GM18505 (cell line): ENCODE measurements around the gene UGT1A10.
"Not testable (repeated sequence)": the region's sequence is repeated elsewhere in the genome, so short reads cannot be mapped to it uniquely, and the experiment has no call there.

Experiments
- ATAC-seq: cut with Tn5 transposase; IDR thresholded peaks from one replicate; pipeline ENCODE4 v1.9.1; 2021; ENCODE audit not compliant: unreplicated experiment
- POLR2A ChIP-seq: IDR thresholded peaks from 4 replicates; pipeline ENCODE4 v1.6.1; 2011; ENCODE audit warnings: borderline replicate concordance; ENCODE audit not compliant: insufficient read depth, insufficient read length; ENCODE audit errors: extremely low read depth

The UGT1A10 gene

GRCh38 chr2:233711312-233712008, 75.2 kb downstream of the UGT1A10 start:
- TF ChIP-seq POLR2A, result no peak
- ATAC-seq, result no peak

DNA sequence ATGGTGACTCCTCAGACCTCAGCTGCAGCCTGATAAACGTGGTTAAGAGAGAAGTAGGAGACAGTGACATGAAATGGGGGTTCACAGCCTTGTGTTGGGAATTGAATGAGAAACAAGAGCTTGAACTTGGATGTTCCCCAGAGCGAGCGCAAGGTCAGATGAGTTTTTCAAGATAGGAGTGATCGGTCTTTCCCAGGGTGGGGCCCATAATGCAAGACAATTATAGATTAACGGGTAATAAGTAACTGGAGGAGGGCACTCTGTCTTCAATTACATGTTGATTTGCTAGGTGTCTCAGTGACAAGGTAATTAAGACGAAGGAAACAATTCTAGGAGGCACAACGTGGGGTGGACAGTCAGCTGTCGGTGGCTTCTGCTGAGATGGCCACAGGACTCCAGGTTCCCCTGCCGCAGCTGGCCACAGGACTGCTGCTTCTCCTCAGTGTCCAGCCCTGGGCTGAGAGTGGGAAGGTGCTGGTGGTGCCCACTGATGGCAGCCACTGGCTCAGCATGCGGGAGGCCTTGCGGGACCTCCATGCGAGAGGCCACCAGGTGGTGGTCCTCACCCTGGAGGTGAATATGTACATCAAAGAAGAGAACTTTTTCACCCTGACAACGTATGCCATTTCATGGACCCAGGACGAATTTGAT, 76.5 kb downstream of the UGT1A10 start, which contains the start of gene UGT1A5:
TSS of gene UGT1A5 (plus strand) at position 297 of the 651 bp plus-strand sequence. CDS start at position 382, 85 bp downstream.
- no peak for ATAC-seq
- no peak for TF ChIP-seq POLR2A

GRCh38 chr2:233713262-233713615, 77.0 kb downstream of the UGT1A10 start:
- no peak for TF ChIP-seq POLR2A
- no peak for ATAC-seq

DNA sequence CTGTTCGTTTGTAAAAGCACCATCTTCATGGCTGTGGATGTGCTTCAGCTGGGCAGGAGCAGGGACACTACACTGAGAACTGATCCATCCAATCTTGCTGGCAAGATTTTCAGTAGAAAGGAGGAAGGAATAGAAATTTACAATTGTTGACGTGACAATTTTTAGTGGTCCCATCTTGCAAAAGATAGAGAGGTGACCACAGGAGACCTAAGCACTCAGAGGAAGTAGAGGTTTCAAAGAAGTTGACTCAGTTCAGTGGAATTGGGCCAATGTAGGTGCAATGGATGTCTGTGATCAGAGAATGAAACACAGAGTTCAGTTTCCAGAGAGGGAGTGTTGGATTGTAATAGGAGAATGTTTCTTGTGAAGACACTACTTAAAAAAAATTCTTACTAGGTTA, 77.9 kb downstream of the UGT1A10 start:
- ATAC-seq, result no peak
- TF ChIP-seq POLR2A, result no peak

DNA sequence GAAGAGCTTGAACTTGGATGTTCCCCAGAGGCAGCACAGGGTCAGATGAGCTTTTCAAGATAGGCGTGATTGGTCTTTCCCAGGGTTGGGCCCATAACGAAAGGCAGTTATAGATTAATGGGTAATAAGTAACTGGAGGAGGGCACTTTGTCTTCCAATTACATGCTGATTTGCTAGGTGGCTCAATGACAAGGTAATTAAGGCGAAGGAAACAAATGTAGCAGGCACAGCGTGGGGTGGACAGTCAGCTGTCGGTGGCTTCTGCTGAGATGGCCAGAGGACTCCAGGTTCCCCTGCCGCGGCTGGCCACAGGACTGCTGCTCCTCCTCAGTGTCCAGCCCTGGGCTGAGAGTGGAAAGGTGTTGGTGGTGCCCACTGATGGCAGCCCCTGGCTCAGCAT, 82.3 kb downstream of the UGT1A10 start, which contains the start of gene UGT1A4:
TSS of gene UGT1A4 (plus strand) at position 185 of the 400 bp plus-strand sequence. CDS start at position 270, 85 bp downstream.
- no peak for TF ChIP-seq POLR2A
- ATAC-seq, result no peak

DNA sequence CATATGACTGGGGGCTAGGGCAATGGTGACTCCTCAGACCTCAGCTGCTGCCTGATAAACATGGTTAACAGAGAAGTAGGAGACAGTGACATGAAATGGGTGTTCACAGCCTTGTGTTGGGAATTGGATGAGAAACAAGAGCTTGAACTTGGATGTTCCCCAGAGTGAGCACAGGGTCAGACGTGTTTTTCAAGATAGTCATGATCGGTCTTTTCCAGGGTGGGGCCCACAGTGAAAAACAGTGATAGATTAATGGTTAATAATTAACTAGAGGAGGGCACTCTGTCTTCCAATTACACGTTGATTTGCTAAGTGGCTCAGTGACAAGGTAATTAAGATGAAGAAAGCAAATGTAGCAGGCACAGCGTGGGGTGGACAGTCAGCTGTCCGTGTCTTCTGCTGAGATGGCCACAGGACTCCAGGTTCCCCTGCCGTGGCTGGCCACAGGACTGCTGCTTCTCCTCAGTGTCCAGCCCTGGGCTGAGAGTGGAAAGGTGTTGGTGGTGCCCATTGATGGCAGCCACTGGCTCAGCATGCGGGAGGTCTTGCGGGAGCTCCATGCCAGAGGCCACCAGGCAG, 92.6 kb downstream of the UGT1A10 start, which contains the start of gene UGT1A3:
TSS of gene UGT1A3 (plus strand) at position 320 of the 579 bp plus-strand sequence. CDS start at position 405, 85 bp downstream.
- no peak for ATAC-seq
- no peak for TF ChIP-seq POLR2A

DNA sequence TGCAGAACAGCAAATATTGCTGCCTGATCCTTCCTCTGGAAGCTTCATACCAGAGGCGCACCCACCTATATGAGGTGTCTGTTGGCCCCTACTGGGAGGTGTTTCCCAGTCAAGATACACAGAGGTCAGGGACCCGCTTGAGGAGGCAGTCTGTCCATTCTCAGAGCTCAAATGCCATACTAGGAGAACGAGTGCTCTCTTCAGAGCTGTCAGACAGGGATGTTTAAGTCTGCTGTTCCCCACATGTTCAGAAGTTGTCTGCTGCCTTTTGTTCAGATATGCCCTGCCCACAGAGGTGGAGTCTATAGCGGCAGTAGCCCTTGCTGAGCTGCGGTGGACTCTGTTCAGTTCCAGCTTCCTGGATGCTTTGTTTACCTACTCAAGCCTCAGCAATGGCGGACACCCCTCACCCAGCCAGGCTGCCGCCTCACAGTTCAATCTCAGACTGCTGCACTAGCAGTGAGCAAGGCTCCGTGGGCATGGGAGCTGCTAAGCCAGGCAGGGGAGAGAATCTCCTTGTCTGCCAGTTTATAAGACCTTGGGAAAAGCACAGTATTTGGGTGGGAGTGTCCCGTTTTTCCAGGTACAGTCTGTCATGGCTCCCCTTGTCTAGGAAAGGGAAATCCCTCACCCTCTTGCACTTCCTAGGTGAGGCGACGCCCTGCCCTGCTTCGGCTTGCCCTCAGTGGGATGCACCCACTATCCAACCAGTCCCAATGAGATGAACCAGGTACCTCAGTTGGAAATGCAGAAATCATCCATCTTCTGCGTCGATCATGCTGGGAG, 100.8 kb downstream of the UGT1A10 start:
- ATAC-seq, result not testable (repeated sequence)

DNA sequence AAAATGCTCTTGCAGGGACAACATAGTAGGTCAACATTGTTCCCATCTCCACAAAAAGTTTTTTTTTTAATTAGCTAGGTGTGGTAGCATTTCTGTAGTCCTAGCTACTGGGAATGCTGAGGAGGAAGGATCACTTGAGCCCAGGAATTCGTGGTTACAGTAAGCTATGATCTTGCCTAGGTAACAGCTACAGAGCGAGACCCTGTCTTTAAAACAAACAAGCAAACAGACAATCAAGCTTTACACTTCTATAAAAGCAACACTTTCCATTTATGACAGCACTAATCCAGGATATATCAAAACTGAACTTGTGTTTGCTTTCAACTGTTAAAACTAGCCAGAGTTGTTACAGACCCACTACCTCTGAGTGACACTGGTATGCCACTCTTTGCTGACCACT, 104.6 kb downstream of the UGT1A10 start:
- no peak for TF ChIP-seq POLR2A
- no peak for ATAC-seq

DNA sequence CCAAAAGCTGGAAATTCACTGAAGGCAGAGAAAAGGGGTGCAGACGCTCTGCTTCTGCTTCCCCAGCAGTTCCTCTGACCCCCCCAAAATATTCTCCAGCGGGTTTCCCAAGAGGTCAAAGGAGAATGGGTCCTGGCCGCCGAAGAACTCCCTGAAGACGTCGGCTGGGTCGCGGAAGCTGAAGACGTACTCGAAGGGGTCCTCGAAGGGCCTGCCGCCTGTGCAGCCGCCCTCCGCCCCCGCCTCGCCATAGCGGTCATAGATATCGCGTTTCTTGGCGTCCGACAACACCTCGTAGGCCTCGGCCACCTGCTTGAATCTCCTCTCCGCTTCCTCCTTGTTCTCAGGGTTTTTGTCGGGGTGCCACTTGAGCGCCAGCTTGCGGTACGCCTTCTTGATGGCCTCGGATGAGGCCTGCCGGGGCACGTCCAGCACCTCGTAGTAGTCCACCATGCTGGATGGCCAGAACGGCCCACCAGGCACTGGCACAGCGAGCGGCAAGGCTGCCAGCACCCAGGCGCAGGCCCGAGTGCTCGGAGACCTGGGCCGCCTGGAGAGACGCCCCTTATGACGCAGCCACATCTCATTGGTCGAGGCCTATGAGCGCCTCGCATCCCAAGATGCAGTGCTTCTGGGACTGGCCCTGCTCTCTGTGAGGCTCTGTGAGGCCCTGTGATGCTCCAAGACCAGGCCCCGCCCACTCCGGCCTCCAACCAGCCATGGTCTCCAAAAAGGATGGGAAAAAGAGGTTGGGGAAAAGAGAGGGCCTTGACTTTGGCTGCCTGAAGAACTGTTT, 107.4 kb downstream of the UGT1A10 start:
- TF ChIP-seq POLR2A, result no peak
- no peak for ATAC-seq

GRCh38 chr2:233745073-233745755, 109.0 kb downstream of the UGT1A10 start:
- ATAC-seq, result no peak
- TF ChIP-seq POLR2A, result no peak

DNA sequence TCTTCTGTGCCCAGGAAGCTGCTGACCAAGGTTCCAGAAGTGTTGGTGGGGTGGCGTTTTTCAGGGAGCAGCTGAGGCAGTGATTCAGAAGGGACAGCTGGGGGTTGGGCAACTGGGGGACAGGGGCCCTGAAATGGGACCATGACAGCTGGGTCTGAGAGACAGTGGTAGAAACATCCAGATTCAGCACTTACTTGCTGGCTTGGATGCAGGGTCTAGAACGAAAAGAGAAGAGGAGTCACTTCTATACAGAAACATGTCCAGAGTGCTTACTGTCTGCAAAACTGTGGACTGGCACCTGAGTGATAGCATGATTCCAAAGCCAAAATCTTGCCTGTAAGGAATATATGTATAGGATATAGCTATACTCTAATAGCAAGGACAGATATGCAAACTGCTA, 109.6 kb downstream of the UGT1A10 start:
- not testable (repeated sequence) for ATAC-seq

DNA sequence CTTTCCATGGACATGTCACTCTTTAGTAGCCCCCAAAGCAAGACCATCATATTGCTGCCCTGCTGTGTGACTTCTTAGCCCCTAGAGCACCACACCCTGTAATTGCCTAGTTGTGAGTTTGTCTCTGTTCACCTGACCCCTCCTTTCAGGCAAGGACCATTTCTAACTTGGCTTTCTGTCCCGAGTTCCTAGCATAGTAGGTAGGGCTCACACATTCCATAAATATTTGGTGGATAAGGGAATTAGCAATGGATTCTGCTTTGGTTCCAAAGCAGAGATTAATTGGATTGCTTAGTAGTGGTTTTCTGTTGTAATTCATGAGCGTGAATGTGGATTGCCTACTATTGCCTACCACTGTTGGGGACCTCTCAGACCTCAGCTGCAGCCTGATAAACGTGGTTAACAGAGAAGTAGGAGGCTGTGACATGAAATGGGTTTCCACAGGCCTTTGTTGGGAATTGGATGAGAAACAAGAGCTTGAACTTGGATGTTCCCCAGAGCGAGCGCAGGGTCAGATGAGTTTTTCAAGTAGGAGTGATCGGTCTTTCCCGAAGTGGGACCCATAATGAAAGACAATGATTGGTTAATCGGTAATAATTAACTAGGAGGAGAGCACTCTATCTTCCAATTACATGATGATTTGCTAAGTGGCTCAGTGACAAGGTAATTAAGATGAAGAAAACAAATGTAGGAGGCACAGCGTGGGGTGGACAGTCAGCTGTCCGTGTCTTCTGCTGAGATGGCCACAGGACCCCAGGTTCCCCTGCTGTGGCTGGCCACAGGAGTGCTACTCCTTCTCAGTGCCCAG, 110.4 kb downstream of the UGT1A10 start:
- no peak for ATAC-seq
- TF ChIP-seq POLR2A, result no peak

- no peak for TF ChIP-seq POLR2A
- no peak for ATAC-seq
Measured at GRCh38 chr2:233747283-233747544, 111.0 kb downstream of the UGT1A10 start.

- ATAC-seq, result not testable (repeated sequence)
Measured at GRCh38 chr2:233750689-233751088, 114.4 kb downstream of the UGT1A10 start.

DNA sequence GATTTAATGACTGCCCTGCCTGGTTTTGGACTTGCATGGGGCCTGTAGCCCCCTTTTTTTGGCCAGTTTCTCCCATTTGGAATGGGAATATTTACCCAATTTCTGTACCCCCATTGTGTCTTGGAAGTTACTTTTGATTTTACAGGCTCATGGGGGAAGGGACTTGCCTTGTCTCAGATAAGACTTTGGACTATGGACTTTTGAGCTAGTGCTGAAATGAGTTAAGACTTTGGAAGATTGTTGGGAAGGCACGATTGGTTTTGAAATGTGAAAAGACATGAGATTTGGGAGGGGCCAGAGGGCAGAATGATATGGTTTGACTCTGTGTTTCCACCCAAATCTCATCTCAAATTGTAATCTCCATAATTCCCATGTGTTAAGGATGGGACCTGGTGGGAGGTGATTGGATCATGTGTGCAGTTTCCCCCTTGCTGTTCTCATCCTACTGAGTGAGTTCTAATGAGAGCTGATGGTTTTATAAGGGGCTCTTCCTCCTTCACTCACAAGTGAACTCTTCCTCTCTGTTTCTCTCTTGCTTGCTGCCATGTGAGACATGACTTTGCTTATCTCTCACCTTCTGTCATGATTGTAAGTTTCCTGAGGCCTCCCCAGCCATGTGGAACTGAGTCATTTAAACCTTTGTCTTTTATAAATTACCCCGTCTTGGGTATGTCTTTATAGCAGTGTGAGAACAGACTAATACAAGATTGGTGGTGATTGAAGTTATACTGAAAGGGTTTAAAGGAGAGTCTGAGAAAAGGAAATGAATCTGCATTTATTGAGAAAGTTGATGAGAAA, 115.2 kb downstream of the UGT1A10 start:
- not testable (repeated sequence) for ATAC-seq
